RWPE2 (cell line): ENCODE measurements around the gene GGTA1.

Source experiments
- ATAC-seq: fragments of 200-7000 bp; cut with Tn5 transposase; 3 replicates; pipeline ENCODE4 v1.9.1; 2021; ENCODE audit warnings: low read depth
- DNase-seq: peaks from one replicate; pipeline ENCODE4 v3.0.0-alpha.2; 2020; ENCODE audit warnings: low spot score
- H3K27ac ChIP-seq: fragments of 450-650 bp; 2 replicates; pipeline ENCODE4 v1.5.1; 2017; ENCODE audit warnings: mild to moderate bottlenecking; ENCODE audit not compliant: poor library complexity, severe bottlenecking
- H3K27me3 ChIP-seq: fragments of 250-450 bp; sonication (Bioruptor Pico); 2 replicates; pipeline ENCODE4 v1.5.1; 2021; ENCODE audit warnings: mild to moderate bottlenecking, moderate library complexity; ENCODE audit not compliant: insufficient read depth, poor library complexity, severe bottlenecking
- H3K36me3 ChIP-seq: fragments of 250-450 bp; sonication (Bioruptor Pico); 2 replicates; pipeline ENCODE4 v1.5.1; 2020; ENCODE audit warnings: low read depth, mild to moderate bottlenecking, moderate library complexity
- H3K4me1 ChIP-seq: fragments of 250-450 bp; sonication (Bioruptor Pico); 2 replicates; pipeline ENCODE4 v1.5.1; 2021; ENCODE audit warnings: mild to moderate bottlenecking, moderate library complexity; ENCODE audit not compliant: insufficient read depth, poor library complexity, severe bottlenecking
- H3K4me3 ChIP-seq: fragments of 250-450 bp; sonication (Bioruptor Pico); 2 replicates; pipeline ENCODE4 v1.5.1; 2021; ENCODE audit warnings: mild to moderate bottlenecking, moderate library complexity; ENCODE audit not compliant: severe bottlenecking
- H3K9me3 ChIP-seq: fragments of 250-450 bp; sonication (Bioruptor Pico); 2 replicates; pipeline ENCODE4 v1.5.1; 2021; ENCODE audit warnings: mild to moderate bottlenecking, moderate library complexity; ENCODE audit not compliant: severe bottlenecking
- CTCF ChIP-seq: fragments of 450-650 bp; IDR thresholded peaks from one replicate; pipeline ENCODE4 v1.5.1; 2017; ENCODE audit warnings: mild to moderate bottlenecking, moderate library complexity; ENCODE audit not compliant: poor library complexity, severe bottlenecking

Gene GGTA1

GRCh38 chr9:121541256-121541655, 41.6 kb upstream of the GGTA1 start:
- no peak for TF ChIP-seq CTCF
- Histone ChIP-seq H3K27ac (no peak overlapping the region), H3K4me3 (no peak overlapping the region), H3K4me1 (no peaks in the 10 kb centered on the region), H3K9me3 (no peaks in the 10 kb centered on the region), H3K36me3 (no peaks in the 10 kb centered on the region), H3K27me3 (no peaks in the 10 kb centered on the region)
- DNase-seq (no peak), ATAC-seq (no peak)

GRCh38 chr9:121538221-121538620, 38.6 kb upstream of the GGTA1 start:
- Histone ChIP-seq H3K4me1 (no peaks in the 10 kb centered on the region), H3K27ac (no peak overlapping the region), H3K4me3 (no peak overlapping the region), H3K27me3 (no peaks in the 10 kb centered on the region), H3K36me3 (no peaks in the 10 kb centered on the region), H3K9me3 (no peaks in the 10 kb centered on the region)
- peak; percentile 19 for TF ChIP-seq CTCF
- ATAC-seq (peak; percentile 48; the same call in 2 of the 3 replicates), DNase-seq (no peak)

- DNase-seq (no peak), ATAC-seq (no peak)
- Histone ChIP-seq H3K4me3 (no peak overlapping the region), H3K27ac (no peak overlapping the region), H3K27me3 (no peaks in the 10 kb centered on the region), H3K9me3 (no peaks in the 10 kb centered on the region), H3K4me1 (no peaks in the 10 kb centered on the region), H3K36me3 (no peaks in the 10 kb centered on the region)
- TF ChIP-seq CTCF: no peak
These were observed 37.6 kb upstream of the GGTA1 start for GRCh38 chr9:121537283-121537682.

- Histone ChIP-seq H3K27me3 (no peaks in the 10 kb centered on the region), H3K9me3 (no peaks in the 10 kb centered on the region), H3K27ac (no peak overlapping the region), H3K36me3 (no peaks in the 10 kb centered on the region), H3K4me1 (no peaks in the 10 kb centered on the region), H3K4me3 (no peak overlapping the region)
- no peak for TF ChIP-seq CTCF
- ATAC-seq (no peak), DNase-seq (no peak)
These were observed 33.2 kb upstream of the GGTA1 start for GRCh38 chr9:121532881-121533280.

GRCh38 chr9:121529237-121529987, 29.8 kb upstream of the GGTA1 start:
- H3K27ac ChIP-seq: no peak overlapping the region

More at GRCh38 chr9:121529237-121529987, 29.8 kb upstream of the GGTA1 start:
- Histone ChIP-seq H3K4me3 (no peak overlapping the region), H3K4me1 (no peaks in the 10 kb centered on the region), H3K9me3 (no peaks in the 10 kb centered on the region), H3K27me3 (no peaks in the 10 kb centered on the region), H3K36me3 (no peaks in the 10 kb centered on the region)
- ATAC-seq (peak; percentile 92), DNase-seq (peak; percentile 80)
- TF ChIP-seq CTCF: no peak
